Measurements from ENCODE around the gene GDF9.

The GDF9 gene

DNA sequence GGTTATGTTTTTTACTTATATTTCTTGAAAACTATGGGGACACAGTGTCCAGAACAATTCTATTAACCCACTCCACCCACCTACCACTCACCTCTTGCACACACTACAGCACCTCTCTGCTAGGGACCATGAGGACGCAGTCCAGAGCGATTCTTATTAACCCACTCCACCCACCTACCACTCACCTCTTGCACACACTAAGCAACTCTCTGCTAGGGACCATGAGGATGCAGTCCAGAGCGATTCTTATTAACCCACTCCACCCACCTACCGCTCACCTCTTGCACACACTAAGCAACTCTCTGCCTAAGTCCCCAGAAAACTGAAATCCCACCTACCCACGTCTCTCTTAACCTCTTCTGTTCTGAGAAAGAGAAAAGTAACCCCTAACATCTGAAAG is 33.7 kb downstream of the GDF9 start:
- ATAC-seq = no peak
- Mint-ChIP-seq H3K4me1 (peaks cover 17% of the 10 kb centered on the region), H3K9me3 (no peaks in the 10 kb centered on the region), H3K27ac (no peak overlapping the region), H3K36me3 (no peaks in the 10 kb centered on the region), H3K4me3 (no peak overlapping the region)
- no peak for DNase-seq (ENCODE audit: low spot score in 2 of 2)

DNA sequence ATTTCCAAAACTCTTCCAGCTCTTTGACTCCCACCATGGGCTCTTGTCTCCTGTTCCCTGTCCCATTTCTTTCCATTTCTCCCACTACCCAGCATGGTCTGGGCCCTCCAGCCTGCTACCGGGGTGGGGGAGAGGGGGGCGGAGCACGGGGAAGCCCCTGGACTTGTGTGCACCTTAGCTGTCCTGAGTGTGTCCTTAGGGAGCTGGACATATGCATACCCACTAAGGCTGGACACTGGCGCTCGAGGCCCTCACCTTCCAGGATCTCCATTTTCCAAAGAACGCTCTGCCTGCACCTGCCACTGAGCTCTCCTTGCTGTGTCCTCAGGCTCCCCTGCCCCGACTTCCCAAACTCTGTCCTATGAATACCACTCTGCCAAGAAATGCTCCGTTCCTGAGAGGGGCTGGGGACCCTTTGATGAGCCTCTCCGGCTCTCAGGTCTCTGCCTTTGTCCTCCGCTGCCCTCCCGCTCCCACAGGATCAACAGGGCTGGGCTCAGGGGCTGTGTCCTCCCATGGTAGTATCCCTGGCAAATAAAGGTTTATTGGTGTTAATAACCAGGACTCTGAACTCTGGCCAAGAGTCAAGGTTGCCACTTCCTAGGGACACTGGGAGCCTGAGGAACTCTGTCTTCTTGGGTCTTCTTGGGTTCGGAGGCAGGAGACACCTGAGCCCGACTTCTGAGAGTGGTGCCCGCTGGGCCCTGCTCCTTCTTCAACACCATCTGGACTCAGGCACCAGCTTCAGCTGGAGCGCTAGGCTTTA is 35.0 kb downstream of the GDF9 start:
- Mint-ChIP-seq H3K9me3 (no peaks in the 10 kb centered on the region), H3K36me3 (no peaks in the 10 kb centered on the region), H3K4me3 (peak overlapping the region; percentile 77), H3K27ac (no peak overlapping the region), H3K4me1 (peaks cover 17% of the 10 kb centered on the region)
- DNase-seq (ENCODE audit: low spot score in 2 of 2) = no peak
- no peak for ATAC-seq

DNA sequence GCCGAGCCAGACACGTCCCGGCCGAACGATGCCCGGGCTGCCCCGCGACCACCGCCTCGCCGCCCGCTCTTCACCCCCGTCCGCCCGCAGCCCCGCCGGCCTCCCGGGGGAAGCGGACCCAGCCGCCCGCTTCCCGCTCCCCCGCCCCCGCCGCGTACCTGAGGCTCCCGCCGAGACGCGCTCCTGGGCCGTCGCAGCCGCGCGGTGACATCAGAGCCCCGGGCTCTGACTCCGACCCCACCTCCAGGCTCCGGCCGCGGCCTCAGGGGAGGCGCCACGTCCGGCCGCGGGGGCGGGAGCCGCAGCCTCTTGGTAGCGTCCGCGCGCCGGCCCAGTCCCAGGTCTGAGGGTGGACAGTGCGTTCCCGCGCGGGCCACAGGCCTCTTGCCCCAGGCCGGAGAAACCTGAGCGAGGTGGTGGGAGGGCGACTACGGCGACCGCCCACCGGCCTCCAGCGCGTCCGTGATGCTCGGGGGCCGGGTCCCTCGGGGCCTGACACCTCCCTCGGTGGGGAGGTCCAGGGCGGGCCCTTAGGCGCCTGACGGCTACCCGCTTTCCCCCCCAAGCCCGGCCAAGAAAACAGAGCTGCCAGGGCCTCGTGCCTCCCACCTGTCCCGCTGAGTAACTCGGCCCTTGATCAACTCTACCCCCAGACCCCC is 35.7 kb downstream of the GDF9 start, which contains the start of gene SHROOM1:
SHROOM1 (minus strand) TSS at position 212 of the 659 bp plus-strand sequence. CDS start 4,507 bp downstream, outside the sequence.
- peak; percentile 63 for ATAC-seq
- H3K36me3 Mint-ChIP-seq = no peaks in the 10 kb centered on the region
- H3K4me1 Mint-ChIP-seq = peaks cover 17% of the 10 kb centered on the region
- DNase-seq (ENCODE audit: low spot score in 2 of 2) = no peak
- H3K27ac Mint-ChIP-seq = peak within 1 kb of the TSS; percentile 72
- H3K4me3 Mint-ChIP-seq = peak within 1 kb of the TSS; percentile 77
- H3K9me3 Mint-ChIP-seq = no peaks in the 10 kb centered on the region

DNA sequence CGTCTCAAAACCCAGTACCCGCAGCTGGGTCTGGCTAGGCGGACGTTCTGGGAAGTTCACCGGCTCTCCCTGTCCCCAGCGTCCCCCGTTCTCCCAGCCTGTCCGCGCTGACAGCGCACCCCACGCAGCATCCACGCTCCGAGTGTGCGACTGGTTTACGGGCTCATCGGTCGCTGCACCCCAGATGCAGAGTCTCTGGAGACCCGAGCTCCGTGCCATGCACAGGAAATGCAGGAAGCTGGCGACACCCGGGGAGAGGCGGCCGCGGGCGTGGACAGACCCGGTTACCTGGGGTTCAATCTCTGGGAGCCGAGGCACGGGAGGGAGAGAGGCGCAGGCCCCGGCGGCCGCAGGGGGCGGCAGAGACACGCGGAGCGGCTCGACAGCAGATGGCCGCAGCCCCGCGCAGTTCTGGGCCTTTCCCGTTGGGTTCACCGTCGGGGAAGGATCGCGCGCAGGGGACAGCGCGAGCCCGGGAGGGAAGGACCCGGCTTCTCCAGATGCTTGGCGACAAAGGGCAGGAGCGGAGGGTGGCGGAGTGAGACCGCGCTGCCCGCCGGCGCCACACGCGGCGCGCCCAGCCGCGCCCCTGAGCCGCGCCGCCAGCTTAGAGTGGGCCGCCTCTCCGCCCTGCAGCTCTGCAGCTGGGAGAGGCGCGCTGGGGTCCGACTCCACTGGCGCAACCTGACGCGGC is 36.4 kb downstream of the GDF9 start:
- H3K27ac Mint-ChIP-seq = peak overlapping the region; percentile 72
- no peaks in the 10 kb centered on the region for H3K36me3 Mint-ChIP-seq
- ATAC-seq = peak; percentile 87
- H3K4me1 Mint-ChIP-seq = peaks cover 17% of the 10 kb centered on the region
- H3K4me3 Mint-ChIP-seq = peak overlapping the region; percentile 77
- H3K9me3 Mint-ChIP-seq = no peaks in the 10 kb centered on the region
- DNase-seq (ENCODE audit: low spot score in 2 of 2) = peak; percentile 67 to 86

DNA sequence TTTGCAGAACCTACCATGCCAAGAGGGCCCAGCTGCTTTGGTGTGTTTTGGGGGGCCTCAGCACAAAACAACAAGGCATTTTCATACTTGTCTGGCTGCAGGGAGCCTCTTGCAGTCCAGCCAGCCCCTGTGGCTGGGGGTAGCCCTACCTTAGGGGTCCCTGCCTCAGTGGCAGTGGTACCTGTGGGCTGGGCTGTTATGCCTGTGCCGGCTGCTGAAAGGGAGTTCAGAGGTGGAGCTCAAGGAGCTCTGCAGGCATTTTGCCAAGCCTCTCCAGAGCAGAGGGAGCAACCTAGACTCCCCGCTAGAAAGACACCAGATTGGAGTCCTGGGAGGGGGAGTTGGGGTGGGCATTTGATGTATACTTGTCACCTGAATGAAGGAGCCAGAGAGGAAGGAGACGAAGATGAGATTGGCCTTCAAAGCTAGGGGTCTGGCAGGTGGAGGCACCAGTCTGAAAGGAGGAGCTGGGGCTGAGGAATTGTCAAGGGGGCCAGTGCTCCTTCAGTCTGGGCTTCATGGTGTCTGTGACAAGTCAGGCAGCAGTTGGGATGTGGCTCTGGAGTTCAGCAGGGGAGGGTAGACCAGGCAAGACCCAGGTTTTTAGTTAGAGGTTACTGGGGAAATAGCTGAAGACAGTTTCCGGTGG is 37.3 kb downstream of the GDF9 start:
- no peak overlapping the region for H3K27ac Mint-ChIP-seq
- peaks cover 17% of the 10 kb centered on the region for H3K4me1 Mint-ChIP-seq
- ATAC-seq (no peak), DNase-seq (ENCODE audit: low spot score in 2 of 2) (no peak)
- peak overlapping the region; percentile 77 for H3K4me3 Mint-ChIP-seq
- H3K36me3 Mint-ChIP-seq = no peaks in the 10 kb centered on the region
- H3K9me3 Mint-ChIP-seq = no peaks in the 10 kb centered on the region

DNA sequence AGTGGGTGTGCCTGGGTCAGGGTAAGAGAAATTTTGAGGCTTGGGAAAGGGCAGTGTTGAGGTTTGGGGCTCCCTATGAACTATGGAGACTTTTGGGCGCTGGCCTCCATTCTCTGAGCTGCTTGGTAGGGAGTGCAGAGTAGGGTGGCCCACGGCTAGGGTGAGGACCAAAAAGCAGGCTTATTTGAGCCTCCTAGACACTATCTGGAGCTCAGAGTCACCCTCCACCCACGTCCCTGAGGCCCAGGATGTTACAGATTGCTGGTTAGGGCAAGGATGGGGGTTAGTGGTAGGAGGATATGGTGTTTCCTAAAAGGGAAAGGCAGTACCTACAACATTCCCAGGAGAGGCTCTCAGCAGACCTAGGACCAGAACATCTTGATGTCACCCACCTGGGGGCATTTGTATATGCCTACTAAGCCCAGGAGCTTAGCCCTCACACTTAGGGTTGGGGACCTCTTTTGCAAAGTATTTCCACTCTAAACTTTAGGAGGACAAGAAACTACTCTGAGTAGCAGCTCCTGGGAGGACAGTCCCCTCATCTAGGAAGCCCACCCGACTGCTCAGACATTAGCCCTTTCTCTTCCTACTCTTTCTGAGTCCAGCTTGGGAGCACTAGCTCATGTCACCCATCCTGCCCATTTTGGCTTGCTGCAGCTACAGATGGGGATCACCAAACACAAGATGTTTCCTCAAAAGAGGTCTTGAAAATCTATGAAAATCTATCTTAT is 38.2 kb downstream of the GDF9 start:
- H3K27ac Mint-ChIP-seq = no peak overlapping the region
- no peak for DNase-seq (ENCODE audit: low spot score in 2 of 2)
- peaks cover 17% of the 10 kb centered on the region for H3K4me1 Mint-ChIP-seq
- no peaks in the 10 kb centered on the region for H3K9me3 Mint-ChIP-seq
- no peaks in the 10 kb centered on the region for H3K36me3 Mint-ChIP-seq
- ATAC-seq = no peak
- H3K4me3 Mint-ChIP-seq = no peak overlapping the region

DNA sequence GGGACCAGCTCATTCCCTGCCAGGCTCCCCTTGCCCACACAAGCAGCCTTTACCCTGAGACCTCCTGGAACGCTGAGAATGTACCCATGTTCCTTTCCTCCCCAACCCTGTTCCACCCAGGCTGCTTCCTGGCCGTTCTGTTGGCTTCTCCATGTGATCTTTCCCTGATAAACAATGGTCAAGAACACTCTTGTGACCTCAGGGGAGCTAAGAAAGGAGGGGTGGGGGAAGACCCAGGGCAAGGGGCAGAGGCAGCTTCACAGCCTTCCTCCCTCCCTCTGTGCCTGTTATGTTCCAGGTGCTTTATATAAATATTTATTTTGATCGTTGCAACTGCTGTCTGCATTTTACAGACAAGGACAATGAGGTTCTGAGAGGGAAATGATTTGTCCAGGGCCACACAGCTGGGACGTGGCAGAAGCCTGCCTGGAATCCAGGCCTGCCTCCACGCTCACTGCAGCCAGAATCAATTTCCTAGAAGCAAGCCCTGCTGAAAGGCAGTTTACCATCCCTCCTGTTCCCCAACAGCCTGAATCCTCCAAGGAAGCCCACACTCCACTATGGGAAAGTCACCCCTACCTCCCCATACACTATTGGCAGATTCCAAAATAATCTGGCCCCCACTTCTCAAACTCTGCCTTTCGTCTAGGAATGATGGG is 39.7 kb downstream of the GDF9 start:
- H3K27ac Mint-ChIP-seq = no peak overlapping the region
- no peaks in the 10 kb centered on the region for H3K9me3 Mint-ChIP-seq
- DNase-seq (ENCODE audit: low spot score in 2 of 2) = no peak
- H3K36me3 Mint-ChIP-seq = no peaks in the 10 kb centered on the region
- H3K4me3 Mint-ChIP-seq = peak overlapping the region; percentile 45
- no peak for ATAC-seq
- peaks cover 17% of the 10 kb centered on the region for H3K4me1 Mint-ChIP-seq

DNA sequence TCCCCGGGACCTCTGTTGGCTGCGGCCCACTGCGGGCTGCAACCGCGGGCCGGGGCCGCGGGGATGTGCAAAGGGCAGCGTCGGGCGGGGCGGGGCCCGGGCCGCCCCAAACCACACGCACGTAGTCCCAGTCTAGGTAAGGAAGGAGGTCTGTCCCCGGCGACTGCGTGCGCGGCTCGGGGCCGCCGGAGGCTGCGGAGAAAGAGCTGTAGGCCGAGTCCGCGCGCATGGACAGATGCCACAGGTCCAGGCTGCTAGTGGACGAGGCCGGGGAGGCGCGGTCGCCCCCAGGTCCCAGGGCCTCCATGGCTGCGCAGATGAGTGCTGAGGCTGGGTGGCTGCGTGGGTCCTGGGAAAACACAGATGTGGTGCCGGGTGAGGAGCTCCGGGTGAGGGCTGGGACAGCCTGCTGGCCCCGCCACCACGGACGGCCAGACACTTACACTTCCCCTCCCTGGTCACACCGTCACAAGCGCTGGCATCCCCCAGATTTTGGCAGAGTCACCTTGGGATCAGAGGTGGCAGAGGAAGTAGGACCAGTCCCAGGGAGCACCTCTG is 40.4 kb downstream of the GDF9 start:
- ATAC-seq (peak; percentile 49), DNase-seq (ENCODE audit: low spot score in 2 of 2) (no peak)
- peak overlapping the region; percentile 45 for H3K4me3 Mint-ChIP-seq
- H3K9me3 Mint-ChIP-seq = no peaks in the 10 kb centered on the region
- no peaks in the 10 kb centered on the region for H3K36me3 Mint-ChIP-seq
- no peak overlapping the region for H3K27ac Mint-ChIP-seq
- peaks cover 11% of the 10 kb centered on the region for H3K4me1 Mint-ChIP-seq

DNA sequence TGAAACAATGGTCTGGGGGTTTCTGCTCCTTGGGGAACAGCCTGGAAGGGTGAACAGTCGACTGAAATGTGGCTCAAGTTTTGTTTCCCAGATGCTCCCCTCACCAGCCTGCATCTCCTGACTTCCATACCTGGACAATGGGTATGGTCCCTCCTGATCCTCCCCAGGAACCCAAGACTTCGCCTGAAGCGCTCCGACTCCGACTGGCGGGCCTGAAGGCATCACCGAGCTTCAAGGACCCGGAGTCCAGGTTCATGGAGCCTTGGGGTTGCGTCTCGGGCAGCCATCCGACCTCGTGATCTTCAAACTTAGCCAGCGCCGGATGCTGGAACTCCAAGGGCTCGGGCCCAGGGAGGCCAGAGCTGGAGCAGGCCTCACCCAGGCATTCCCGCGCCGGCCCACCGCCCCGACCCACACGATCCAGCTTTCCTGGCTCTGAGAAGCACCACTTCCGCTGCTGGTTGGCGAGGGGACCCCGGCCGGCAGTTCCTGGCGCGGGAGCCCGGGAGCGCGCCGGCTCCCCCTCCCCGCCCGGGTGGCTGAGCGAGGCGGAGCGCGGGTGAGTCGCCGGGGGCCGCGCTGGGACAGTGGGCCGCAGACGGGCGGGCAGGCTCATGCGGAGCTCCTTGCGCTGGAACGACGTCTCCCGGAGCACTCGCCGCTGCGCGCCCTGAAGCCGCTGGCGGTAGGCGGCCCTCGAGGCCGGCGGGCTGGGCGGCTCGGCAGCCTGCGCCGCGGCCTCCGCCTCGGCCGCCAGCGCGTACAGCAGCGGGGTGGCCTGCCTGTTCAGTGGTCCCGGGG is 41.0 kb downstream of the GDF9 start:
- Mint-ChIP-seq H3K27ac (no peak overlapping the region), H3K4me1 (peaks cover 13% of the 10 kb centered on the region), H3K36me3 (no peaks in the 10 kb centered on the region), H3K4me3 (peak overlapping the region; percentile 45), H3K9me3 (no peaks in the 10 kb centered on the region)
- DNase-seq (ENCODE audit: low spot score in 2 of 2) (no peak), ATAC-seq (peak; percentile 8)

DNA sequence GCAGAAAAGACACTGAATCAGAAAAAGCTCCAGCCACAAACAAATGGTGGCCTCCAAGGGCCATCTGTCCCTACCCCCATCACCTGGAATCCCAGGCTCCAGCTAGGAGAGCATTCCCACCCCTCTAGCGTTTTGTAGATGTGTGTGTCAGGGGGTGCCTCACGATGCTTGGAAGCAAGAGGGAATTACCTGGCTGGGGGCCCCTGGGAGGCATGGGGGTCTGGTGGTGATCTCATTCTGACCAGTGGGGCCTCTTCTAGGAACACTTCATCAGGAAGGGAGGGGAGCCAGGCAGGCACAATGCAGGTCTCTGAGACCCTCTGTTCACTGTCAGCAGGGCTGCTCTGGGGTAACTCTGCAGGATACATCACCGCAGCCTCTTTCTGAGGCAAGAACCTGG is 41.8 kb downstream of the GDF9 start:
- ATAC-seq = no peak
- Mint-ChIP-seq H3K27ac (no peak overlapping the region), H3K9me3 (no peaks in the 10 kb centered on the region), H3K4me3 (peak overlapping the region; percentile 45), H3K36me3 (no peaks in the 10 kb centered on the region), H3K4me1 (peaks cover 12% of the 10 kb centered on the region)
- no peak for DNase-seq (ENCODE audit: low spot score in 2 of 2)

DNA sequence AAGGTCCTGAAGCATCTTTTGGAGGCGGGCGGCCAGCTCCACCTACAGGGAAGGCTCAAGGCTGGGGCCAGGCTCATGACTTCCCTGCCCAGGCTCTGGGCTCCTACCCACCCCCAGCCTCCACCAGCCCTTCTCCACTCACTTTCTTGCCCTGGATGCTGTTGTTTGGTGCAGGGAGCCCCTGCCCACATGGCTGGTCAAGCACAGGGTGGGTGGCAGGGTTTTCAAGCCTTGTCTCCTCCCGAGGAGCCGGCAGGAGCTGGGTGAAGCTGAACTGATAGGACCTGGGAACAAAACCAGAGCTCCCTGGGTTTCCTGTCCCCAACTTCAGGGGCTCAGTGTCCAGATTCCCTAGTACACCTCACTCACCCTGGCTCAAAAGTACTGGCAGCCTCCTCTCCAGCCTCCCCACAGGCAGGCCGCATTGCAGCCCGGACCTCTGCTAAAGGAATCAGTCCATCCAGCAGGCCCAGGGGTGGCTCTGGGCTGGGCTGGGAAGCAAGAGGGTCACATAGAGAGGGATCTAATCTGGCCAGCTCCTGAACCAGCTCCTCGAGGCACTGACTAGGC is 42.7 kb downstream of the GDF9 start:
- no peaks in the 10 kb centered on the region for H3K36me3 Mint-ChIP-seq
- DNase-seq (ENCODE audit: low spot score in 2 of 2) (no peak), ATAC-seq (no peak)
- peaks cover 11% of the 10 kb centered on the region for H3K4me1 Mint-ChIP-seq
- no peak overlapping the region for H3K27ac Mint-ChIP-seq
- no peaks in the 10 kb centered on the region for H3K9me3 Mint-ChIP-seq
- peak overlapping the region; percentile 7 for H3K4me3 Mint-ChIP-seq

DNA sequence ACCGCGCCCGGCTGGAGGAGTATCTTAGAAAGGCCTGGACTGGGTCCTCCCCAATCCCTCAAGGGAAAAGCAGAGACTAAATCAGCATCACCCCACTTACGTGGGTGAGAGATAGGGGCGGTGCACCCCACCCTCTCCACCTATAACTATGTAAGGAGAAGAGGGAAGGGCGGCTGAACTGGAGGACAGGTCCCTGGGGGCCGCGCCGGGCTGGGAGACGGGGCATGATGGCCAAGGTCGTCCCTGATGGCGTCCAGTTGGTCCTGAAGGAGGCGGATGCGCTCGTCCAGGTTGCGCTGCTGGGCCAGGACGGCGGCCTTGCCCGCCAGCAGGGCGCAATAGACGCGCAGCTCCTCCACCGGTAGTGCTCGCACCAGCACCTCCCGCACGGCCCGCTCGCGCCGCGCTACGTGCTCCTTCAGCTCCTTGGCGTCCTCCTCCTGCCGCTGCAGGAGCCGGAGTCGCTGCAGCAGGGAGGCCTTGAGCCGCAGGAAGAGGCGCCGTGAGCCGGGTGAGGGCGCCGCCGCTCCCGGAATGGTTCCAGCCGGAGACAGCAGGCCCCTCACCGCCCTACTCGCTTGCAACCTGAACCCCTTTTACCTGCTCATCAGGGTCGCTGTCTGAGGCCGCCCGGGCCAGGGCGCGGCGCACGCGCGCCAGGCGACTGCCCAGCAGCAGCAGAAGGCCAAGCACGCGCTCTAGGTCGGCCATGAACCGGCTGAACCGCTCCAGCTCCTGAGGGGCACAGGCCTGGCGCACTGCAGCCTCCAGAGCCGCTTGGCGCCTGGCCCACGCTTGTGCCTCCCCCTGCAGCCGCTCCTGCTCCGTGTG is 43.4 kb downstream of the GDF9 start:
- Mint-ChIP-seq H3K4me1 (peaks cover 11% of the 10 kb centered on the region), H3K4me3 (peak overlapping the region; percentile 7), H3K9me3 (no peaks in the 10 kb centered on the region), H3K36me3 (no peaks in the 10 kb centered on the region), H3K27ac (no peak overlapping the region)
- no peak for DNase-seq (ENCODE audit: low spot score in 2 of 2)
- peak; percentile 1 for ATAC-seq

Measured in stimulated activated effector memory CD8-positive, alpha-beta T cell treated with anti-CD3 and anti-CD28 coated beads, Interleukin-12 subunit alpha, Interleukin-12 subunit beta, amount 100 ng/mL, for 72 hours (primary cell).